ENCODE results near the gene ANKRD63.

Gene ANKRD63, protein sequence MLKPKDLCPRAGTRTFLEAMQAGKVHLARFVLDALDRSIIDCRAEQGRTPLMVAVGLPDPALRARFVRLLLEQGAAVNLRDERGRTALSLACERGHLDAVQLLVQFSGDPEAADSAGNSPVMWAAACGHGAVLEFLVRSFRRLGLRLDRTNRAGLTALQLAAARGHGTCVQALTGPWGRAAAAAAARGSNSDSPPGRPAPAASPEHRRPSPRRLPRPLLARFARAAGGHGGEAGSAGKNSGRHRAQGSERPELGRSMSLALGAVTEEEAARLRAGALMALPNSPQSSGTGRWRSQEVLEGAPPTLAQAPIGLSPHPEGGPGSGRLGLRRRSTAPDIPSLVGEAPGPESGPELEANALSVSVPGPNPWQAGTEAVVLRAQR

DNA sequence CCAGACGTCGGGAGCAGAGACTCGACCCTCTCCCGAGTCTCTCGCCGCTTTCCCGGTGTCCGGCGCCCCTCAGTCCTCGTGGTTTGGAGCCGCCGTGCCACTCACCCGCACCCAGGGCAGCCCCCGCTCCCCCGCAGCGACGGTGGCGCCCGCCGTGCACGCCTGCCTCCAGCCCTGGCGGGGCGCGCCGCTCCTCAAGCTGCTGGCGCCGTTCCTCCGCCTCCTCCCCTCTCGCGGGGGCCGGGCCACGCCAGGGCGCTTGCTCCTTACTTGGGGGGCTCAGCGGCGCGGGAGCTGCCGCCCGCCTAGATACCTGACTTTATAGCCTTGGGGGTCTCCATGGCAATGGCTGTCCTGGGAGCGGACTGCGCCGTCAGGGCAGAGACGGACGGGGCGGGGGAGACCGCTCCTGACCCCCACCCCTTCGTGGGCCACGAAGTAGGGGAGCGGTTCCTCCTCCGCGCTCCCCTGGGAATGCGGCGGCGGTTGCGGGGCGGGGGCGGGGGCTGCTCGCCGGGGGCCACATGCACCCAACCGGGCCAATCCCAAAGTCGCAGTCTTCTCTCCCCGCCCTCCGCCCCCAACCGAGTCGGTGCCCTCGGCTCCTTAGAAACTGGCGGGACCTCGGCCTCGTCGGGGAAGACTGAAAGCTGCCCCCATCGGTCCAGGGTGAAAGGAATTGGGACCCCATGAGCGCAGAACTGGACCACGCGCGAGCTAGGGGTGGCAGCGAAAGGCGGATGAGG lies at the start of gene ANKRD63:
Gene ANKRD63, minus strand, starts transcription at position 196 of the 746 bp plus-strand sequence. CDS start 478 bp downstream, outside the sequence.
- no peak for DNase-seq (ENCODE audit: low read depth, low spot score)
- H3K4me3 ChIP-seq (ENCODE audit: low read depth, low read length): peak within 1 kb of the TSS; percentile 40
- ChIA-PET CTCF (interaction anchor here (0.8 to 17.3 kb wide), 13 partner anchors 8 to 237 kb away, joined by 3 to 287 read pairs (median 3); partner anchors contain the start of genes INAFM2 and PLCB2), POLR2A (no interaction called here)
- TF ChIP-seq, protein P1, sequence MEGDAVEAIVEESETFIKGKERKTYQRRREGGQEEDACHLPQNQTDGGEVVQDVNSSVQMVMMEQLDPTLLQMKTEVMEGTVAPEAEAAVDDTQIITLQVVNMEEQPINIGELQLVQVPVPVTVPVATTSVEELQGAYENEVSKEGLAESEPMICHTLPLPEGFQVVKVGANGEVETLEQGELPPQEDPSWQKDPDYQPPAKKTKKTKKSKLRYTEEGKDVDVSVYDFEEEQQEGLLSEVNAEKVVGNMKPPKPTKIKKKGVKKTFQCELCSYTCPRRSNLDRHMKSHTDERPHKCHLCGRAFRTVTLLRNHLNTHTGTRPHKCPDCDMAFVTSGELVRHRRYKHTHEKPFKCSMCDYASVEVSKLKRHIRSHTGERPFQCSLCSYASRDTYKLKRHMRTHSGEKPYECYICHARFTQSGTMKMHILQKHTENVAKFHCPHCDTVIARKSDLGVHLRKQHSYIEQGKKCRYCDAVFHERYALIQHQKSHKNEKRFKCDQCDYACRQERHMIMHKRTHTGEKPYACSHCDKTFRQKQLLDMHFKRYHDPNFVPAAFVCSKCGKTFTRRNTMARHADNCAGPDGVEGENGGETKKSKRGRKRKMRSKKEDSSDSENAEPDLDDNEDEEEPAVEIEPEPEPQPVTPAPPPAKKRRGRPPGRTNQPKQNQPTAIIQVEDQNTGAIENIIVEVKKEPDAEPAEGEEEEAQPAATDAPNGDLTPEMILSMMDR (IDR thresholded peaks at IDR 0.05; ENCODE audit: insufficient read depth, low read length, missing control alignments): no peak

DNA sequence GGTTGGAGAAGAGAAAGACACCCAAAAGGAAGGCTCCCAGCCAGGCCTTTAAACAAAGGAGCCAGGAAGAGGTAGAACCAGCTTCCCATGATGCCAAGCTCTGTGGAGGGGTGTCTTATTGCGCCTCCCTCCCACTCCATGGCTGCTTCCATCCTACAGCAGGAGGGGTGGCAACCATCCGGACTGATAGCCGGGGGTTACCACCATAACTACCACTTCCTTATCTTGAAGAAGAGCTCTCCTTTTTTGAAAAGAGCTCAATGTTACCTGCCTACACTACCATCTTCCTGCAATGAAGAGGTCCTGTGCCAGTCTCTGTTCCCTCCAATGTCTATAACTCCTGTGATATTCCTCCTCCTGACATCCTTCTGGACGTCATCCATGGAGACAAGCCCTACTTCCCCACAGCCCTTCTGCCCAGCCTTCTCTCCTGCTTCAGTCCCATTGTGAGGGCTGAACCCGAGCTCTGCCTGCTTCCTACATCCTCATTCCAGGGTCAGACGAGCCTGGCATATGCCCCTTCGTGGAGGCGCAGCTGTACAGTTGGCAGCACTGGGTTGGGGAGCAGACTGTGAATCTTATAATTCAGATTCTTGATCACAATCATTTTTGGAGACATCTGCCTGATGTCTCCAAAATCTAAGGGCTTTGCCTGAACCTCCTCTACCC lies 49.4 kb upstream of the ANKRD63 start:
- TF ChIP-seq, protein P1 (IDR thresholded peaks at IDR 0.05; ENCODE audit: insufficient read depth, low read length, missing control alignments): no peak
- no peak for DNase-seq (ENCODE audit: low read depth, low spot score)
- POLR2A ChIA-PET: interaction anchor here (0.8 to 6.8 kb wide), 2 partner anchors 8 to 37 kb away, joined by 3 to 81 read pairs; partner anchors contain the start of gene CCDC9B
- no peak overlapping the region for H3K4me3 ChIP-seq (ENCODE audit: low read depth, low read length)
- CTCF ChIA-PET: interaction anchor here (0.9 to 21.8 kb wide), 4 partner anchors 7 to 91 kb away, joined by 3 to 385 read pairs (median 144); partner anchors contain the start of genes CCDC9B, INAFM2 and PLCB2

DNA sequence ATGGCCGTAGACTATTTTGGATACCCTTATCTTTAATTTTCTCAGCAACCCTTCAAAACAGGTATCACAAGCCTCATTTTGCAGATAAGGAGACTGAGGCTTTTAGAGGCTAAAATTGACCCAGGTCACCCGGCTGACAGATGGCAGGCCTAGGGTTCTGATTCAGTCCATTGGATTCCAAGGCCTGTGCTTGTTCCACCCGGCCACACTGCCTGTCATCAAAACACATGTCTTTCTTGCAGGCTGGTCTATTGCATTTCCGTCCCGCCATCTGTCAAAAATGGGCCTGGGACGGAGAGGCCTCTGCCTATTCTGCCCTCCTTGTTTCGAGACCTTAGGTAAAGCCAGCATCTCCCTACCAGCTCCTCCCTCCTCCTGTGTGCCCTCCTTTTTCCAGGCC lies 48.8 kb upstream of the ANKRD63 start:
- CTCF ChIA-PET: interaction anchor here (0.9 to 21.8 kb wide), 5 partner anchors 8 to 92 kb away, joined by 3 to 385 read pairs (median 67); partner anchors contain the start of genes CCDC9B, INAFM2 and PLCB2
- POLR2A ChIA-PET: interaction anchor here (6.8 kb wide), 1 partner anchor 8 kb away, joined by 81 read pairs; the partner anchor contains the start of gene CCDC9B

DNA sequence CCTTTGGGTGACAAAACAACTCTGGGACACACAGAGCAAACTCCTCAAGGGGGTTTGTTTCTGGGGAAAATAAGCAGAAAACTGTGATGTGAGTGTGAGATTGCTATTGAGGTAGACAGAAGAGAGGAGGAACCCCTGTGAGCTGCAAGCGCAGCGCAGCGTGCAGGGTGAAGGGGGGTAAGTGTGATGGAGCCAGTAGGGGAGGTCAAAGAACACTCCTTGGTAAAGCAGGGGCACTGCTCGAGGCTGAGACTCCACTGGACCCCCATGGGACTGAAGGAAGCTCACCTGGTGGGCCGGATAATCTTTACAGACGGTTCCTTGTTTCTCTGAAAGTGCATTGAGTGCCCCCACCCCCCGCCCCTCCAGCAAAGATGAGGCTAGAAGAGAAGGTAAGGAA lies 48.2 kb upstream of the ANKRD63 start:
- TF ChIP-seq, protein P1 (IDR thresholded peaks at IDR 0.05; ENCODE audit: insufficient read depth, low read length, missing control alignments): no peak
- H3K4me3 ChIP-seq (ENCODE audit: low read depth, low read length): no peak overlapping the region
- ChIA-PET POLR2A (interaction anchor here (1.6 to 6.8 kb wide), 2 partner anchors 9 to 13 kb away, joined by 4 to 81 read pairs; partner anchors contain the start of gene CCDC9B), CTCF (interaction anchor here (1.3 to 21.8 kb wide), 4 partner anchors 9 to 92 kb away, joined by 4 to 385 read pairs (median 144); partner anchors contain the start of genes CCDC9B, INAFM2 and PLCB2)
- no peak for DNase-seq (ENCODE audit: low read depth, low spot score)

More for the DNA sequence above, 48.8 kb upstream of the ANKRD63 start:
- no peak overlapping the region for H3K4me3 ChIP-seq (ENCODE audit: low read depth, low read length)
- TF ChIP-seq, protein P1 (IDR thresholded peaks at IDR 0.05; ENCODE audit: insufficient read depth, low read length, missing control alignments): no peak
- no peak for DNase-seq (ENCODE audit: low read depth, low spot score)

DNA sequence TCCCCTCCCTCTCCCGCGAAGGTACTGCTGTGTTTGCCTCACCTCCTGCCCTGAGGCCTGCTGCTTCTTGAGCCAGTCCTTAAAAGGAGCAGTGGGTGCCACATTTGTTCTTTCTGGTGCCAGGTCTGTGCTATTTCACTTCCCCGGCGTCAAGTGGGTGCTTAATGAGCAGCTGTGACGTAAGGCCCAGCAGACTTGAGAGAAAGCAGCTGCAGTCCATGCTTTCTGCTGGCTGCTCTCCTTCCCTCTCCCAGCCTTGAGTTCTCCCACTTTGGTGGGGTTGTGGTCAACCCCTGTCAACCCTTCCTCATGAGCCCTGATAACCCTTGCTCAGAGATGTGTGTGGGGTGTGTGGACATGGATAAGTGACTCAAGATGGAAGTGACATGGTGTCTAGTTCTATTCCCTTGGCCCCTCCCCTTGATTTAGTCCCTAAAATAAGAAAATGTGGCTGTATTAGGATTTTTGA lies 47.5 kb upstream of the ANKRD63 start:
- no peak overlapping the region for H3K4me3 ChIP-seq (ENCODE audit: low read depth, low read length)
- ChIA-PET POLR2A (interaction anchor here (1.6 to 6.8 kb wide), 2 partner anchors 9 to 13 kb away, joined by 4 to 81 read pairs; partner anchors contain the start of gene CCDC9B), CTCF (interaction anchor here (1.0 to 21.8 kb wide), 5 partner anchors 9 to 93 kb away, joined by 3 to 385 read pairs (median 67); partner anchors contain the start of genes CCDC9B, INAFM2 and PLCB2)
- TF ChIP-seq, protein P1 (IDR thresholded peaks at IDR 0.05; ENCODE audit: insufficient read depth, low read length, missing control alignments): no peak
- no peak for DNase-seq (ENCODE audit: low read depth, low spot score)

All from AG04449 (cell line).